HG03159 (cell line): Measurements from ENCODE around the gene RPTOR.

Source experiments
- ATAC-seq: cut with Tn5 transposase; IDR thresholded peaks from one replicate; pipeline ENCODE4 v1.9.1; 2021; ENCODE audit warnings: mild to moderate bottlenecking, moderate library complexity; ENCODE audit not compliant: unreplicated experiment

RPTOR gene

DNA sequence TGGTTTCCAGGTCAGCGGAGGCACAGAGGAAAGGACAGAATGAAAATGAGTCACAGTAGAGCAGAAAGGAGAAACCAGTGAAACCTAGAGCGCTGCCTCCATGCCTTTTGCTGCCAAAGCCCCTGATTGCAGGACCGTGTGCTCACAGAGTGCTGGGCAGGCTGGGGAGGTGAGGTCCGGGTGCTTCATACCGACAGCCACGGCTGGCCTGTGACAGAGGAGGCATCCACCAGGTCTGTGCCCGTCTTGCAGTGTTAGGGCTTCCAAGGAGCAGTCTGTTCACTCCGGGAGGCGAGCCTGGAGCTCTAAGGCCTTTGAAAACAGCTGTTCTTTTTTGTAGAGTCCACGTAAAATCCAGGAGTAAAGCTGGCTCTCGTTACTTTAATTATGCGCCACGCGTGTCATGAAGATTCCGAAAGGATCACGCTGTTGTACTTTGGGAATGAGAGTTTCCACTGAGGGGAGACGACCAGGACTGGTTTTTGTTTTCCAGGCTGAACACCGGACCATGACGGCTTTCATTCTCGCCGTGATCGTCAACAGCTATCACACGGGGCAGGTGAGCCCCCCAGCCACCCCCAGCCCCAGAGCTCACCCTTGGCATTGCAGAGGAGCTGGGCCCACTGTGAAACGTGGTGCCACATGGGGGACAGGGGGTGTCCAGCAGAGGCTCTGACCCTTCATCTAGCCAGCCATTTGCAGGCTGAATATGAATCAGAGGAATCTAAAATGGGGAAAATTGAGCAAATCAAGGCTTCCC, 338.5 kb downstream of the RPTOR start:
- ATAC-seq: no peak

- ATAC-seq: no peak
These were observed 339.4 kb downstream of the RPTOR start for GRCh38 chr17:80883831-80884735.

- no peak for ATAC-seq
These were observed 340.2 kb downstream of the RPTOR start for GRCh38 chr17:80884811-80885210.

GRCh38 chr17:80885947-80886582, 341.4 kb downstream of the RPTOR start:
- ATAC-seq: no peak

DNA sequence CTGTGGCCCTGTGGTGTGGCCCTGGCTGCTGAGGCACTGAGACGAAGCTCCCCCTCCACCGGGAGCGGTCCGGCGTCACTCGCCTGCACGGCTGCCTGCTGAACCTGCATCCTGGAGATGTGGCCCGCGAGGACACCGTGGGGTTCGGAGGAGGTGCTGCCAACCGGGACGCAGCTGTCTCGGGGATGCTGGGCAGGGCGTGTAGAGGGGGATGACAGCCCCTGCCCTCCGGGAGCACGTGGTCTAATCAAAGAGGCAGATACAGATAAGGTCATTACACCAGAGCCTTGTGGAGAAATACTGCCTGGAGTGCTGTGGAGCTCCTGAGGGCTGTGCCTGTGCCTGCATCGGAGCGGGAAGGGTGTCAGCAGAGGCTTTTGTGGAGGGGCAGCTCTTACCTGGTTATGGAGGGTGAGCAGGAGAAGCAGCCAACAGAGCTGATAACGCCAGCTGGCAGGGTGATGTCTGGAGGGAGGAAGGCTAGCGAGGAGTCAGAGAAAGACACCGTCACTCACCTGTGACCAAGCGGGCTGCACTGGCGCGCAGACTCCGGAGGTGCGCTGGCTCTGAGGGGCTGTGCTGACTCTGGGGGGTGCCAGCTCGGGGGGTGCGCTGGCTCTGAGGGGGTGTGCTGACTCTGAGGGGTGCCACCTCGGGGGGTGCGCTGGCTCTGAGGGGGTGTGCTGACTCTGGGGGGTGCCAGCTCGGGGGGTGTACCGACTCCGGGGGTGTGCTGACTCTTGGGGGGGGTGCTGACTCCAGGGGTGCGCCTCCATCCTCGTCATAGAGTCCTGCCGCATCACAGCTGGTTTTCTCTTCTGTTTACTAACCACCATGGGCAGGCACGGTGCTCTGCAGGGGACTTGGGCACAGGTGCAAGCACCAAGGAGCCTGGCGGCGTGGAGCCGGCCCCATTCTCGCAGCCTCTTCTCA, 342.3 kb downstream of the RPTOR start:
- ATAC-seq: no peak

- ATAC-seq: no peak
These were observed 343.1 kb downstream of the RPTOR start for GRCh38 chr17:80887639-80888175.

- ATAC-seq: no peak
These were observed 343.9 kb downstream of the RPTOR start for GRCh38 chr17:80888276-80889160.

DNA sequence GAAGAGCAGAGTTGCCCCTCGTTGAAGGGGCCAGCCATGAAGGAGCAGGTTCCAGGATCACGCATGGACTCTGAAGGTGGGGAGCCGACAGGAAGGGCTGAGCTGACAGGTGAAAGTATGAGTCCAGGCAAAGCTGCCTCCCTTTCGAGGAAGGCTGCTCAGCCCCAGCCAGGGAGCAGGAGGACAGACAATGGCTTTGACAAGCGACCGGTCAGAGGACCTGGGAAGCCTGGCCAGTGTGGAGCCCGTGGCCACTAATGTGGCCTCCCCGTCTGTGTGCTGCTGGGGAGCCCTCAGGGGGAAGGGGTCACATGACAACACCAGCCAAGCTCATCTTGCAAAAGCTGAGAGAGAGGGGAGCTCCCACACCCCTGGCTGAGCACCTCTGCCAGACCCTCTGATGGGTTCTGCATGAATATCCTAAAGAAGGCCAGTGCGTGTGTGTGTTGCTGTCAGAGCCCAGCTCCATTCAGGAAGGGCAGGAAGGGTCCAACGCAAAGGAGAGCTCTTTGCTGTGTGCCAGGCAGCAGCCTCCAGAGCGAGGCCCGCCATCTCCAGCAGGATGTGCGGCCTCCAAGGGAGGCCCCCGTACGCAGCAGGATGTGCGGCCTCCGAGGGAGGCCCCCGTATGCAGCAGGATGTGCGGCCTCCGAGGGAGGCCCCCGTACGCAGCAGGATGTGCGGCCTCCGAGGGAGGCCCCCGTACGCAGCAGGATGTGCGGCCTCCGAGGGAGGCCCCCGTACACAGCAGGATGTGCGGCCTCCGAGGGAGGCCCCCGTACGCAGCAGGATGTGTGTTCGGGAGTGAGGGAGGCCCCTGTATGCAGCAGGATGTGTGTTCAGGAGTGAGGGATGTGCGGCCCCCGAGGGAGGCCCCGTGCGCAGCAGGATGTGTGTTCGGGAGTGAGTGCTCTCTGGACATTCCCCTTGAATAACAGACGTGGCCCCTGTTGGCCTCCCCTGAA, 344.9 kb downstream of the RPTOR start:
- no peak for ATAC-seq

DNA sequence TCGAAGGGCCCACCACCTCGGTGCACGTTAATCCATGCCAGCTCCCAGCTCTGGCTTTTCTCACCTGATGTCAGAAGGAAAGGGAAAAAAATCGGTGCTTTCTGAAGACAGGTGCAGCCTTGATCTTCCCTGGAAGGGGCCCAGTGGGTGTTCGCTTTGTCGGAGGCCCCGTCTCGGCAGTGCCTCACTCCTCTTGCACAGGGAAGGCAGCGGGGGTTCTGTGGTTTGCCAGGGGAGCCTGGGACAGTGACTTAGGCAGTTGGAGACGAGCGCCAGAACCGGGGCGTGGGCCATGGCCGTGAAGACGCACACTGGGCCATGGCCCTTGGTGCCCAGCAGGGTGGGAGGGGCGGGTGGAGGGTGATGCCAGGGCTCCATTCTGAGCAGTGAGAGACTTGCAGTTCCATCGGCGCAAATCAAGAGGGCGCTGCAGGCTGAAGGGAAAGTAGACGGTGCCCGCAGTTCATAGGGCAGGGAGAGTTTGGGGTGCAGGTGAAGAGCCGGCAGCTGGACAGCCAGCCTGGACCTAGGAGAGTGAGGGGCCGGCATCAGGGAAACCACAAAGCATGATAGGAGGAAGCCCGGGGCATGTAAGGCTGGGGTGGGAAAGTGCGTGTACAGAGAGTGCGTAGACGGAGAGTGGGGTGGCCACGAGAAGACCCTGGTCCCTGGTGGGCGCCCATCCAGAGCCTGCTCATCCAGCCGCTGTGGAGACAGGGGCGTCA, 345.7 kb downstream of the RPTOR start:
- ATAC-seq: no peak

DNA sequence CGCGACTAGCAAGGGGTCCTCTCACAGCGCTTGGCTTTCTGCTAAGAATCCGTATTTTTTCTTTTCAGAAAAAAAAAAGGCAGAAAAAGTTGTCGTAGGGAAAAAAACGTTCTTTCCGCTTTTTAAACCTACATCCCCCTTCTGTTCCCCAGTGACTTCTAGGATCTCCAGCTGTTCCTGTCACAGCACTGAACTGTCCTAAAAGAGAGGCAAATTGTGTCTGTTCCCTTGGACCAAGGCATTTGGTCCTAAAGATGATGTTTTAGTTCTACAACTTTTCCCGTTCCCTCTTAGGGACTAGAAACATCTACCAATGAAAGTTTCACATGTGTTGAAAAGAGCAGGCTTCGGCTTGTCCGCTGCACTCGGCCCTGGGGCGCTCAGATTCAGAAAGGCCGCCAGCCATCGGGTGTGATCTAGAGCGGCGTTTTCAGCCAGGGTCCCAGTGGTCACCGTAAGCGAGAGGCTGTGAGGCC, 346.3 kb downstream of the RPTOR start:
- ATAC-seq: no peak

DNA sequence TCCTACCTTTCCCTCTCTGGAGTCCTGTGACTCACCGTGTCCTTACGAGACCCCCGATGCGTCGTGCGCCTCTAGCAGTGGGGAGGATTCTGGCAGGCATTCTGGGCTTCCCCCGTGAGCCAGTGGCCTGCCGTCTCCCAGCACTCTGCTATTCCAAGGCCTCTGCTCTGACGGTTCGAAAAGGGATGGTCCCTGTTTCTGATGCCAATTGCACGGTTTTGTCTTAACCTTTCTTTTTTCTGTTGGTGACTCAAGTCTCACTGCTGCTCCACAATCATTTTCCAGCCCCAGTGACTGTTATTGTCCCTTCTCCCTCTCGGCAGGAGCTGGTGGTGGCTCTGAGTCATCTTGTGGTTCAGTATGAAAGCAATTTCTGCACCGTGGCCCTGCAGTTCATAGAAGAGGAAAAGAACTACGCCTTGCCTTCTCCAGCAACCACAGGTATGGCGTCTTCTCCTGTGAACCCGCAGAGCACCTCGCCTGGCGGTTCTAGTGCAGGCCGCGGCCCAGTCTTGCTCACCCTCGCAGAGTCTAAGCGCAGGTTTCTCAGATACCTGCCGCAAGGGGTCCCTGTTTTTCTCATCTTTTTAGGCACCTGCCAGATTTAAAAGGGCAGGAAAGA, 346.9 kb downstream of the RPTOR start:
- peak; percentile 35 for ATAC-seq

GRCh38 chr17:80892019-80892855, 347.6 kb downstream of the RPTOR start:
- ATAC-seq: peak; percentile 81

DNA sequence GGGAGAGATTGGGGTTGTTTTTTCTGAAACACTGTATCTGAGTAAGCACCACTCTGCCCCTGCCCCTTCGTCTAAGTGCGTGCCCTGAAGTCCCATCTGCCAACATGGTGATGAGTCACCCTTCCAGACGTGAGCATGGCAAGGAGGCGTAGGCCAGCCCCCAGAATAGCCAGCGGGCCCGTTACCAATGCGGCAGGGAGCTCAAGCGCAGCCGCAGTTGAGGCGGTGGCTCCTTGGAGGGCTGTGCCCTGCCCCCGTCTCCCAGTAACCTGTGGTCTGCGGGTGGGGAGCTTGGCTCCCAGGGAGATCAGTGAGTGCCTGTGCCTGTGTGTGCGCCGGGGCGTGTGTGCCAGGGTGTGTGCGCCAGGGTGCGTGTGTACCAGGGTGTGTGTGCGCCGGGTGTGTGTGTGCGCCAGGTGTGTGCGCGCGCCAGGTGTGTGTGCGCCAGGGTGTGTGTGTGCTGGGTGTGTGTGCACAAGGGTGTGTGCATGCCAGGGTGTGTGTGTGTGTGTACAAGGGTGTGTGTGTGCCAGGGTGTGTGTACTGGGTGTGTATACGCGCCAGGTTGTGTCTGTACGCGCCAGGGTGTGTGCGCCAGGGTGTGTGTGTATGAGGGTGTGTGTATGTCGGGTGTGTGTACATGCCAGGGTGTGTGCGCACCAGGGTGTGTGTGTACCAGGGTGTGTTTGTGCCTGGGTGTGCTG, 348.4 kb downstream of the RPTOR start:
- ATAC-seq: no peak

DNA sequence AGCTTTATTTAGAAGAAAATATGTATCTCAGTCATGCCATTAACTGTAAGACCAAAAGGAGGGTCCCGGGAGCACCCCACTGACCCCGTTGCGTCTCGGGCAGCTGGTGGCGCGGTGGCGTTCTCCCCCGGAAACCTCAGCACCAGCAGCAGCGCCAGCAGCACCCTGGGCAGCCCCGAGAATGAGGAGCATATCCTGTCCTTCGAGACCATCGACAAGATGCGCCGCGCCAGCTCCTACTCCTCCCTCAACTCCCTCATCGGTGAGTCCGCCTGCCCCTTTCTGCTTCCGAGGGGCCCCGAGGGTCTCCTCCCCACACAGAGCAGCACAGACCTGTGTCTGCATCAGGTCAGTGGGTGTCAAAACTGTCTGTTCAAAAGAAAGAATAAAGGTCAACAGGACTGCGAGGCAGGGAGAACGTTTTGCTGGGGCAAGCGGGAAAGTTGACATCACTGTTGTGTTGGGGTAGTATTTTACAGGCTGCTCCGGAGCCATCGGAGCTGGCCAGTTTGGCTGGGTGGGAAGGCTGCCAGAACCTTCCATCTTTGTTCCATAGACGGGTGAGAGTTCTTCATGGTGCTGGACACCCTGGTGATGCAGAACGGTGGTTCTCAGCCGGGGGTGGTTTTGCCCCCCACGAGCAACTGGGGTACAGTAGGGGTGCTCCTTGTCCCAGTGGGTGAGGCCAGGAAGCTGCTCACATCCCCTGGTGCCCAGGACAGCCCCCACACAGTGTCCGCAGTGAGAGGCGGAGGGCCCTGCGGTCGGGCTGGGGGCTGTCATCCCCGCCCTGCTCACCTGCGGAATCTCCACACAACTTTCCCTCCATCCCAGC, 349.2 kb downstream of the RPTOR start:
- ATAC-seq: no peak

- ATAC-seq: no peak
These were observed 349.7 kb downstream of the RPTOR start for GRCh38 chr17:80894439-80894721.
